ENCODE results near the gene RAI1.

RAI1 gene

GRCh38 chr17:17768424-17769088 is 87.3 kb downstream of the RAI1 start:
- H3K9me3 ChIP-seq (ENCODE audit: low read length) = no peaks in the 10 kb centered on the region
- H3K36me3 ChIP-seq (ENCODE audit: insufficient read depth, low read length) = peaks cover 9% of the 10 kb centered on the region
- H2AFZ ChIP-seq (ENCODE audit: low read depth, low read length) = no peak overlapping the region
- no peak overlapping the region for H3K4me3 ChIP-seq (ENCODE audit: low read length)
- H3K27me3 ChIP-seq (ENCODE audit: insufficient read depth, low read length) = no peaks in the 10 kb centered on the region
- peaks cover 56% of the 10 kb centered on the region for H3K4me1 ChIP-seq (ENCODE audit: insufficient read depth, low read length)

- Histone ChIP-seq H3K4me1 (ENCODE audit: insufficient read depth, low read length) (peaks cover 61% of the 10 kb centered on the region), H3K27me3 (ENCODE audit: insufficient read depth, low read length) (no peaks in the 10 kb centered on the region), H2AFZ (ENCODE audit: low read depth, low read length) (no peak overlapping the region), H3K4me3 (ENCODE audit: low read length) (no peak overlapping the region), H3K9me3 (ENCODE audit: low read length) (no peaks in the 10 kb centered on the region), H3K36me3 (ENCODE audit: insufficient read depth, low read length) (peaks cover 5% of the 10 kb centered on the region)
Observed at GRCh38 chr17:17769869-17770631, 88.8 kb downstream of the RAI1 start.

- Histone ChIP-seq H3K4me1 (ENCODE audit: insufficient read depth, low read length) (peaks cover 59% of the 10 kb centered on the region), H3K9me3 (ENCODE audit: low read length) (no peaks in the 10 kb centered on the region), H3K27me3 (ENCODE audit: insufficient read depth, low read length) (no peaks in the 10 kb centered on the region), H2AFZ (ENCODE audit: low read depth, low read length) (no peak overlapping the region), H3K36me3 (ENCODE audit: insufficient read depth, low read length) (no peaks in the 10 kb centered on the region), H3K4me3 (ENCODE audit: low read length) (no peak overlapping the region)
Observed at GRCh38 chr17:17770632-17771044, 89.4 kb downstream of the RAI1 start.

- Histone ChIP-seq H3K9me3 (ENCODE audit: low read length) (no peaks in the 10 kb centered on the region), H2AFZ (ENCODE audit: low read depth, low read length) (no peak overlapping the region), H3K4me3 (ENCODE audit: low read length) (no peak overlapping the region), H3K4me1 (ENCODE audit: insufficient read depth, low read length) (peaks cover 50% of the 10 kb centered on the region), H3K36me3 (ENCODE audit: insufficient read depth, low read length) (peaks cover 2% of the 10 kb centered on the region), H3K27me3 (ENCODE audit: insufficient read depth, low read length) (no peaks in the 10 kb centered on the region)
Observed at GRCh38 chr17:17771498-17772201, 90.4 kb downstream of the RAI1 start.

GRCh38 chr17:17772231-17772630 is 91.0 kb downstream of the RAI1 start:
- Histone ChIP-seq H3K4me1 (ENCODE audit: insufficient read depth, low read length) (peaks cover 44% of the 10 kb centered on the region), H3K36me3 (ENCODE audit: insufficient read depth, low read length) (peaks cover 2% of the 10 kb centered on the region), H3K9me3 (ENCODE audit: low read length) (no peaks in the 10 kb centered on the region), H2AFZ (ENCODE audit: low read depth, low read length) (no peak overlapping the region), H3K27me3 (ENCODE audit: insufficient read depth, low read length) (no peaks in the 10 kb centered on the region), H3K4me3 (ENCODE audit: low read length) (no peak overlapping the region)

GRCh38 chr17:17774009-17774881 is 93.0 kb downstream of the RAI1 start:
- Histone ChIP-seq H3K4me1 (ENCODE audit: insufficient read depth, low read length) (peaks cover 33% of the 10 kb centered on the region), H3K9me3 (ENCODE audit: low read length) (no peaks in the 10 kb centered on the region), H3K36me3 (ENCODE audit: insufficient read depth, low read length) (peaks cover 2% of the 10 kb centered on the region), H2AFZ (ENCODE audit: low read depth, low read length) (no peak overlapping the region), H3K27me3 (ENCODE audit: insufficient read depth, low read length) (no peaks in the 10 kb centered on the region), H3K4me3 (ENCODE audit: low read length) (no peak overlapping the region)

GRCh38 chr17:17776889-17777288 is 95.6 kb downstream of the RAI1 start:
- no peaks in the 10 kb centered on the region for H3K27me3 ChIP-seq (ENCODE audit: insufficient read depth, low read length)
- peaks cover 35% of the 10 kb centered on the region for H3K4me1 ChIP-seq (ENCODE audit: insufficient read depth, low read length)
- no peaks in the 10 kb centered on the region for H3K9me3 ChIP-seq (ENCODE audit: low read length)
- no peak overlapping the region for H2AFZ ChIP-seq (ENCODE audit: low read depth, low read length)
- peaks cover 2% of the 10 kb centered on the region for H3K36me3 ChIP-seq (ENCODE audit: insufficient read depth, low read length)
- H3K4me3 ChIP-seq (ENCODE audit: low read length) = no peak overlapping the region

GRCh38 chr17:17778308-17779014 is 97.2 kb downstream of the RAI1 start:
- Histone ChIP-seq H2AFZ (ENCODE audit: low read depth, low read length) (no peak overlapping the region), H3K36me3 (ENCODE audit: insufficient read depth, low read length) (peaks cover 2% of the 10 kb centered on the region), H3K4me1 (ENCODE audit: insufficient read depth, low read length) (peaks cover 38% of the 10 kb centered on the region), H3K4me3 (ENCODE audit: low read length) (no peak overlapping the region), H3K27me3 (ENCODE audit: insufficient read depth, low read length) (no peaks in the 10 kb centered on the region), H3K9me3 (ENCODE audit: low read length) (no peaks in the 10 kb centered on the region)

- Histone ChIP-seq H3K9me3 (ENCODE audit: low read length) (no peaks in the 10 kb centered on the region), H2AFZ (ENCODE audit: low read depth, low read length) (no peak overlapping the region), H3K4me3 (ENCODE audit: low read length) (no peak overlapping the region), H3K36me3 (ENCODE audit: insufficient read depth, low read length) (peaks cover 2% of the 10 kb centered on the region), H3K27me3 (ENCODE audit: insufficient read depth, low read length) (no peaks in the 10 kb centered on the region), H3K4me1 (ENCODE audit: insufficient read depth, low read length) (peaks cover 44% of the 10 kb centered on the region)
Observed at GRCh38 chr17:17779015-17779611, 97.9 kb downstream of the RAI1 start.

GRCh38 chr17:17780922-17781590 is 99.8 kb downstream of the RAI1 start:
- Histone ChIP-seq H3K27me3 (ENCODE audit: insufficient read depth, low read length) (no peaks in the 10 kb centered on the region), H3K36me3 (ENCODE audit: insufficient read depth, low read length) (no peaks in the 10 kb centered on the region), H3K4me1 (ENCODE audit: insufficient read depth, low read length) (peaks cover 57% of the 10 kb centered on the region), H2AFZ (ENCODE audit: low read depth, low read length) (no peak overlapping the region), H3K4me3 (ENCODE audit: low read length) (peak overlapping the region; percentile 58), H3K9me3 (ENCODE audit: low read length) (no peaks in the 10 kb centered on the region)

GRCh38 chr17:17781591-17782496 is 100.6 kb downstream of the RAI1 start:
- Histone ChIP-seq H3K4me1 (ENCODE audit: insufficient read depth, low read length) (peaks cover 63% of the 10 kb centered on the region), H3K27me3 (ENCODE audit: insufficient read depth, low read length) (no peaks in the 10 kb centered on the region), H3K36me3 (ENCODE audit: insufficient read depth, low read length) (no peaks in the 10 kb centered on the region), H3K9me3 (ENCODE audit: low read length) (no peaks in the 10 kb centered on the region), H3K4me3 (ENCODE audit: low read length) (peak overlapping the region; percentile 58), H2AFZ (ENCODE audit: low read depth, low read length) (no peak overlapping the region)

Data from neuron (in vitro differentiated cells).